EH (cell line): Measurements from ENCODE around the gene ARHGEF4.
A peak's percentile ranks its signal among the peaks of the same experiment; 100 is the strongest.

Source experiments
- DNase-seq: peaks from one replicate; pipeline ENCODE4 v3.0.0-alpha.2; 2015; ENCODE audit warnings: low read depth

Gene ARHGEF4, protein sequence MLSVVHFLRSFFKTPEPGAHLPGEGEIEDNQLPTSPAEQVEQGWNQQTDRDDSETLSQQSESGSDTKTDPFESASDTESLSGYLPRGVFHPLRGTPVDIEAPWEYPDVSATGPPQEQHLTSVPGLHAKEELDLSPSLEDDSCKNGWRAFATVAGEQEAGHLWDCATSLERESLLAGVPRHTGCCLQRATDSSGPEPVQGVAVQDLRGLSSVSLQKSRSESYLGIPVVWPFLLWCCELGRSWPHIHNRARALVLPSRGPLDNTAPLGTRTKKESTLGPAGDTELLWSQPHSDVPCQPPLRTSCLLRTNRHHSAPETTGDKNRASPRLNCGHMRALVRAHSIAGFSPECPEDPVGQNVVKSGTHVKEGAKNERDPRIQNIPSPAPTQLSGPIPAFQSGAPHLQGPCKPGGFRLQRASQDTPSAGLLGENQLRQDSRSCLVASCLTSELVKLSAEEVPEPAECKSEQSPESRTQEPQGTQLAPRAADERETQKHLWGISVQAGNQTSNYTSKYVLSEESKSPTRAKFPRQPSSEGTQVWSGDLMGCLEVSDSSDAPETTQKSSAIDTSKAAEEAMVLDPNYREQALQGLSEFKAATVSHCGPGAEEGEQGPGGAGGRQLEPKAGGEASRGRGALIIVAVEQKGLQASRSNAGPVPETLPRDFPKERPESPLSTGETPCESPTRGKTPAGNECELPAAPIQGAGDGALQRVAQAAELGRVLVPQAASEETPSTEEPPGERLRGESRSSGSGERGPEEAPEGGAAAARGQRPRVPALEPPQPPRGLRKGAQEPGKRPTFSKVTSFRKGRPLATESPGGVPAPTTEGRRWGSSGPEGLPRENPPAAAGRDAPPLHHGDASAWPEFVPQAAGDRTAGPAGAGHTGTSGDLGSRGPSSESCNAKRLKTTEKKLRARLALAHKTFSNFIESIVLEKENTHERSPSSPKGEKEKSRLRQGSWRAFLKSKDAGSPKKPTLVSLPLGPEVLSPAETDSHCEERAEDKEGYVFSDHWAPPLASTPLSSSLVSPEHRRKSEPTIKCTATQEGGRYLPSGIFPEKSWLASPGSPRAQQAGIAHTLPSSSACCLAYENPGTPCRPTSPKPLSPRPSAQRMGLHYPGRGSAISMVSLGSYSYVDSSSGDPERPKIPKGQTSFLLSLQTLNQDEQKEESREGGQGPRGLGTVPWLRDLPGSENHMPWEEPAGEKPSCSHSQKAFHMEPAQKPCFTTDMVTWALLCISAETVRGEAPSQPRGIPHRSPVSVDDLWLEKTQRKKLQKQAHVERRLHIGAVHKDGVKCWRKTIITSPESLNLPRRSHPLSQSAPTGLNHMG (N-terminal part only)

GRCh38 chr2:130836501-130837174, at the start of gene ARHGEF4:
Gene ARHGEF4 (plus strand): TSS chr2:130836914. CDS start chr2:130836954, 40 bp downstream.
- DNase-seq = no peak

GRCh38 chr2:130787841-130788240, 48.9 kb upstream of the ARHGEF4 start:
- no peak for DNase-seq

DNA sequence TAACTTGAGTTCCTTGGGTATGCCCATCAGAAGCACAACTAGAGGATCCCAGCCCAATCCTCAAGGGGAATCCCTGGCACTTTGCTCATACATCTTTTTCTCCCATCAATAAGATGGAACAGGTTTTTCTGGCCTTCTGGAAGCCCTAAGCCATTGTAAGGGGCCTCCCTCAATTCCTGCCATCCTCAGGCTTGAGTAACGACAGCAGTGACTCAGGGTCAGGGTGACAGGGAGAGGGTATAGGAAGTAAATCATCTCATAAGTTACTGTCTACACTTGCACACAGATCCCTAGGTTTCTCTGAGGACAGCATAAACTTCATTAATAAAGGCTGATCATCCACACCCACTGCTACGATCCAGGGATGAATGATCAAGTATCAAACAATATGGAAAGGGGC, 46.4 kb upstream of the ARHGEF4 start:
- DNase-seq = no peak

DNA sequence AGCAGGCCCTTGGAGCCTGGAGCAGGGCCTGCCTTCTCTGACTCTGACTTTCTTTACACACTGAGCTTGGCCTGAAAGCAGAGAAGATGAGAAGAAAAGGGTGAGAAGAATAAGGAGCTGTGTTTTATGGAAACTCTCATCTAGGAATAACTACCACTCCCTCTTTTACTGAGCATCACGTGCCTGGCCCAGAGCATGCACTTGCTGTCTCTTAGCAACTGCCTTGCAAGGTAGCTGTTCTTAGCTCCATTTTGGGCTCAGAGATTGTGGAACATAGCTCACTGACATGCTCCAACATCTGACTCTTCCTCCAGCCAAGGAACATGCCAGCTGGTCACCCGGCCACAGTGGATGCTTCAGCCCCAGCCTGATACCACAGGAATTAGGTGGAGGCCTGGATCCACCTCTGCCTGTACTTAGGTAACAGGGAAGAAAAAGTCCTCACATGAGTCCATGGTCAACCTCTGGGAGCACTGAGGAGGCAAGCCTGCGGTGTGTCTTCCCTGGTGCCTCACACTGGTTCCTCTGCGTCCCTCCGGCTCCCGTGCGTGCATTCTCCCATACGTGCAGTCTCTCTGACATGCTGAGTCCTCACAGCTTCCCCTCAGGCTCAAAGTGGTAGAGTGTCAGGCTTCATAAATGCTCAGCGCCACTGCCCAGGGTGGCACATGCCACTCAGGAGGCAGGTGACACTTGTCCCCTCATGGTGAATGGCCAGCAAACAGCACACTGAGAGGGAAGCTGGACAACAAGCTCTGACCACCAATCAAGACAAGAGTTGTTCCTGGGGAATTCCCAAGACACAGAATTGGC, 45.7 kb upstream of the ARHGEF4 start:
- DNase-seq = no peak

DNA sequence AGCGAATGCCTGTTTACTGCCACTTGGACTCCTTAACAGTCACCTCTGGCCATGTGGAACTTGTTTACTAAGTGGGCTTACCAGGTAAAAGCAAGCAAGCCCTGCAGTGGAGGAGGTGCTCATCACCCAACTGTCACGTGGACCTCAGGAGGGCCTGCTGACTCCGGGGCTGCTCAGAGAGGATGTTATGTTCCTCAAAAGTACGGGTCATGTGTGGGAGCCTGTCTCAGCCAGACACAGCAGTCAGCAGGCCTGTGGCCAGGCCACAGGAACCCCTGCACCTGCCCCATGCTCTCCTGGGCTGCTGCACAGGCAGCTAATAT, 45.1 kb upstream of the ARHGEF4 start:
- DNase-seq = no peak

DNA sequence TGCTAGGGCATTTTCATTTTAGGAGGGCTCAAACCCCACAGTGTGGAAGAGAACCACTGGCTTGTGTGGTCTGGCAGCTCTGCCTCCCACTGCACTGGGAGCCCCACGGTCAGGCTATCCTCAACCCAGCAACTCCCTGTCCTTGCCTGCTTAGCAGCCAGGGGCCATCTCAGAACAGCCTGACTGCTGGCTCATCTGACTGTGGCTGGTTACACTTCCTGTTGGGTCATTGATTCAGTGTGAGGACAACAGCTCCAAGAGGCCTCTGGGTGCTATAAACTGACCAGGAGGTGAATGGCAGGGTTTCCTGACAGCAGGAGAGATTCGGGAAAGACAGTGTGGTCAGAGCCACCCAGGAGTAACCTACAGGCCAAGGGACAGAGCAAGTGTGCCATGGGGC, 41.3 kb upstream of the ARHGEF4 start:
- peak; percentile 16 for DNase-seq

GRCh38 chr2:130796290-130796689, 40.4 kb upstream of the ARHGEF4 start:
- no peak for DNase-seq

- DNase-seq = peak; percentile 87
These were observed 39.0 kb upstream of the ARHGEF4 start for GRCh38 chr2:130797493-130798435.

DNA sequence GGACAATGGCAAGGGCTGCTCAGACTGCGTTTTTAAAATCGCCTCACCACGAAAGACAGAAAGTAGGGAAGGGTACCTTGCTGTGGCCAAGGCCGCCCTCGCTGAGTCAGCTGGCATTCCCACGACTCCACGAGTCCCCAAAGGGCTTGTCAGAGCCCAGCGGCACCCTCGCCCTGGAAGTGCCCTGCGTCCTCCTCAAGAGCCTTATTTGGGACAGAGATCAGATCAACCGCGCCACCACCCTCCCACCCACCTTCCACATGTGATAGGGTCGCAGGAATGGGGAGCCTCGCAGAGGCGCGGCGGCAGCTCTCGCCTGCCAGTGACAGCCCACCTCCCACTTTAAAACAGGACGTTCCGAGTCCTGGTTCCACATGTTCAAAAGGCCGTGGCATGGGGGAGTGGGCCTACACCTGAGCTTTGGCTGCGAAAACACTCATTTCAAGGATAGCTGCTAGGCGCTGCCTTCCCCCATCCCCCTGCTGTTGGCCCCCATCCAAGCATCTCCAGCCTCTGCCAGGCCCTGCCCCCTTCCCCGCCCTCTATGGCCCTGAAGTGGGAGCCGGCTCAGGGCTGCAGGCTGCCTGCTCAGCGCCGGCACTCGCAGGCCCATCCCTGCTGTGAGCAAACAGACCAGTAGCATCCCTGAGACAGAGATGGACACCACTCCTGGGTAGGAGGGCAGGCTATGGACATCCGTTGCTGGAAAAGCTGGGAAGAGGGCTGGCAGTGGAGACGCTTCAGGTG, 38.1 kb upstream of the ARHGEF4 start:
- DNase-seq = peak; percentile 40

- DNase-seq = no peak
These were observed 37.4 kb upstream of the ARHGEF4 start for GRCh38 chr2:130799295-130799694.

- no peak for DNase-seq
These were observed 31.1 kb upstream of the ARHGEF4 start for GRCh38 chr2:130805613-130806012.

DNA sequence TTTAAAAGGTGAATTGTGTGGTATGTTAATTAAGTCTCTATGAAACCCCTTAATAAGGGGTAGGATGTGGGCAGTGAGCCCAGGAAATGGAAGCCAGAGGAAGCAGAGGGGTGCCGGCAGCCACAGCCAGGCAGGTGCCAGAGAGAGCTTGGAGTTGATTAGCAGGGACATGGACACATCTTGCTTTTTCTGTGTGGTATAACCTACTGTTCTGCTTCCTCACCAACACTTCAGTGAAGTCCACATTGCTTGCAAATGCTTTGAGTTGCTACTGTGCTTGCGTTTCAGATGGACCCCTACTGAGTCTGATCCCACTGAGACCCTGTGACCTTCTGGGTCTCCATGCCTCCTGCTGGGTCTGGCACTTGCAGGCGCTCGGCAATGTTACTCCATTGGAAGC, 30.3 kb upstream of the ARHGEF4 start:
- DNase-seq = no peak

- no peak for DNase-seq
These were observed 28.9 kb upstream of the ARHGEF4 start for GRCh38 chr2:130807659-130808385.

GRCh38 chr2:130808482-130809268, 28.0 kb upstream of the ARHGEF4 start:
- peak; percentile 14 for DNase-seq

GRCh38 chr2:130810490-130810889, 26.2 kb upstream of the ARHGEF4 start:
- no peak for DNase-seq

GRCh38 chr2:130813722-130814121, 23.0 kb upstream of the ARHGEF4 start:
- DNase-seq = no peak

DNA sequence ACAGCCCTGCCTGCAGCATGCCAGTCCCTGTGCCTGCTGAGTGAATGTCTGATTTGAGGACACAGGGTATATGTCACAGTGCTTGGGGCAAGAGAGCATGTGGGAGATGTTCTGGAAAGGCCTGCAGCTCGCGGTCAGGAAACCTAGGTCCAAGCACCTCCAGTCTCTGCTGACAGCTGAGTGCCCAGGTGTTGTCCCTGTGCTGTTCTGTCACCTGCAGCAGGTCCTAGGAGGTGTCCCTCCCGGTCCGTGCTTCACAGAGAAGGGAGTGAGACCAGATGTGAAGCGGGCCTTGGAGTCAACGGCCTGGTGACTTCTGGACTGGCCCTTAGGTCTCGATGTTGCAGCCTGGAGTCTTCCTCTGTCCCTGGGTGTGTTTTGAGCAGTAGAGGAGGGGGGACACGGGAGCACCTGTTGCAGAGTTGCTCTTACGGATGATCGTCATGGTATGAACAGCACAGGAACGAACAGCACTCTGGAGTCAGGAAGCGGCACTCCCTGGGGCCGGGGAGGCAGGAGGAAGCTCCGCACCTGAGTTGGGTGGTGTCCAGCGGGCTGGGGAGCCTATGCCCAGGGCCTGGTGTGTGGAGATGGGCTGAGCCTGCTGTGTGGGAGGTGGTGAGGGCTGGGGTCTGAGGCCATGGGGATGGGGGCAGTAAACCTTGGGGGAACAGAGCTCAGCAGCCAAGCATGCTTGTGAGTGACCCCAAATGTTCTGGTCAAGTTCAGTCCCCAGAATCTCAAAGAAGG, 21.6 kb upstream of the ARHGEF4 start:
- DNase-seq = no peak
